RWPE2 (cell line): ENCODE results near the gene MAP3K15.
"Not testable (repeated sequence)": the region's sequence is repeated elsewhere in the genome, so short reads cannot be mapped to it uniquely, and the experiment has no call there.

Source experiments
- ATAC-seq: fragments of 200-7000 bp; cut with Tn5 transposase; 3 replicates; pipeline ENCODE4 v1.9.1; 2021; ENCODE audit warnings: low read depth
- DNase-seq: peaks from one replicate; pipeline ENCODE4 v3.0.0-alpha.2; 2020; ENCODE audit warnings: low spot score
- H3K27ac ChIP-seq: fragments of 450-650 bp; 2 replicates; pipeline ENCODE4 v1.5.1; 2017; ENCODE audit warnings: mild to moderate bottlenecking; ENCODE audit not compliant: poor library complexity, severe bottlenecking
- H3K27me3 ChIP-seq: fragments of 250-450 bp; sonication (Bioruptor Pico); 2 replicates; pipeline ENCODE4 v1.5.1; 2021; ENCODE audit warnings: mild to moderate bottlenecking, moderate library complexity; ENCODE audit not compliant: insufficient read depth, poor library complexity, severe bottlenecking
- H3K36me3 ChIP-seq: fragments of 250-450 bp; sonication (Bioruptor Pico); 2 replicates; pipeline ENCODE4 v1.5.1; 2020; ENCODE audit warnings: low read depth, mild to moderate bottlenecking, moderate library complexity
- H3K4me1 ChIP-seq: fragments of 250-450 bp; sonication (Bioruptor Pico); 2 replicates; pipeline ENCODE4 v1.5.1; 2021; ENCODE audit warnings: mild to moderate bottlenecking, moderate library complexity; ENCODE audit not compliant: insufficient read depth, poor library complexity, severe bottlenecking
- H3K4me3 ChIP-seq: fragments of 250-450 bp; sonication (Bioruptor Pico); 2 replicates; pipeline ENCODE4 v1.5.1; 2021; ENCODE audit warnings: mild to moderate bottlenecking, moderate library complexity; ENCODE audit not compliant: severe bottlenecking
- H3K9me3 ChIP-seq: fragments of 250-450 bp; sonication (Bioruptor Pico); 2 replicates; pipeline ENCODE4 v1.5.1; 2021; ENCODE audit warnings: mild to moderate bottlenecking, moderate library complexity; ENCODE audit not compliant: severe bottlenecking
- TF ChIP-seq, protein P1 (sequence below): fragments of 450-650 bp; IDR thresholded peaks from one replicate; pipeline ENCODE4 v1.5.1; 2017; ENCODE audit warnings: mild to moderate bottlenecking, moderate library complexity; ENCODE audit not compliant: poor library complexity, severe bottlenecking

The MAP3K15 gene

DNA sequence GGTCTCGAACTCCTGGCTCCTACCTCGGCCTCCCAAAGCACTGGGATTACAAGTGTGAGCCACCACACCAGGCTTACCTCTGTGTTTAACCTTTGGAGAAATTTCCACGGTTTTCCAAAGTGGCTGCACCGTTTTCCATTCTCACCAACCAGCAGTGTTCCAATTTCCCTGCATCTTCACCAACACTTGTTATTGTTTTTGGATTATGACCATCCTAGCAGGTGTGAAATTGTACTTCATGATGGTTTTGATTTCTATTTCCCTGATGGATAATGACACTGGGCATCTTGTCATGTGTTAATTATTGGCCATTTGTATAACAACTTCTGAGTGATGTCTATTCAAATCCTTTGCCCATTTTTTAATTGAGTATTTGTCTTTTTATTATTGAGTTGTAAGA lies 2.7 kb upstream of the MAP3K15 start:
- DNase-seq: no peak
- no peaks in the 10 kb centered on the region for H3K36me3 ChIP-seq
- no peaks in the 10 kb centered on the region for H3K9me3 ChIP-seq
- H3K4me1 ChIP-seq: no peaks in the 10 kb centered on the region
- TF ChIP-seq, protein P1, sequence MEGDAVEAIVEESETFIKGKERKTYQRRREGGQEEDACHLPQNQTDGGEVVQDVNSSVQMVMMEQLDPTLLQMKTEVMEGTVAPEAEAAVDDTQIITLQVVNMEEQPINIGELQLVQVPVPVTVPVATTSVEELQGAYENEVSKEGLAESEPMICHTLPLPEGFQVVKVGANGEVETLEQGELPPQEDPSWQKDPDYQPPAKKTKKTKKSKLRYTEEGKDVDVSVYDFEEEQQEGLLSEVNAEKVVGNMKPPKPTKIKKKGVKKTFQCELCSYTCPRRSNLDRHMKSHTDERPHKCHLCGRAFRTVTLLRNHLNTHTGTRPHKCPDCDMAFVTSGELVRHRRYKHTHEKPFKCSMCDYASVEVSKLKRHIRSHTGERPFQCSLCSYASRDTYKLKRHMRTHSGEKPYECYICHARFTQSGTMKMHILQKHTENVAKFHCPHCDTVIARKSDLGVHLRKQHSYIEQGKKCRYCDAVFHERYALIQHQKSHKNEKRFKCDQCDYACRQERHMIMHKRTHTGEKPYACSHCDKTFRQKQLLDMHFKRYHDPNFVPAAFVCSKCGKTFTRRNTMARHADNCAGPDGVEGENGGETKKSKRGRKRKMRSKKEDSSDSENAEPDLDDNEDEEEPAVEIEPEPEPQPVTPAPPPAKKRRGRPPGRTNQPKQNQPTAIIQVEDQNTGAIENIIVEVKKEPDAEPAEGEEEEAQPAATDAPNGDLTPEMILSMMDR: no peak
- H3K27ac ChIP-seq: no peak overlapping the region
- no peak for ATAC-seq
- no peak overlapping the region for H3K4me3 ChIP-seq
- H3K27me3 ChIP-seq: peaks cover 3% of the 10 kb centered on the region

DNA sequence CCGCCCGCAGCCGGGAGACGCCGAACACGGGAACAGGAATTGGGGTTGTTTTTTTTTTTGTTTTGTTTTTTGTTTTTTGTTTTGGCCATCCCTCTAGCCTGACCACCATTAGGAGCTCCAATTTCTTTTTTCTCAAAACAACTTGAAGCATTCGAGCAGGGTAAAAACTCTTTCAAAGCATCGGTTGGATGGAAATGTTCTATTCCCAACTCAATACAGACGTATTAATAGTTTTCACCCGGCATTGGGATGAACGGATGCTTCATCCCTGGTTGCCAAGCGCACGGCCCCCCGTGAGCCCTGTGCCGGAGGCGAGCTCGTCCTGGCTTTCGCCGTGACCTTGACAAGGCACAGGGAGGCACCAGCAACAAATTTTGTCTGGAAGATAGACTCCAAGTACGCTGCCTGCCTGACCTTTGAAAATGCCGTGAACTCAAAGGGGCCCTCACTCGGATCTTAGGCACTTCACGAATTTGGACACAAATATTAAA lies 352 bp upstream of the MAP3K15 start:
- no peak for ATAC-seq
- Histone ChIP-seq H3K4me3 (no peak overlapping the region), H3K27ac (no peak overlapping the region)

DNA sequence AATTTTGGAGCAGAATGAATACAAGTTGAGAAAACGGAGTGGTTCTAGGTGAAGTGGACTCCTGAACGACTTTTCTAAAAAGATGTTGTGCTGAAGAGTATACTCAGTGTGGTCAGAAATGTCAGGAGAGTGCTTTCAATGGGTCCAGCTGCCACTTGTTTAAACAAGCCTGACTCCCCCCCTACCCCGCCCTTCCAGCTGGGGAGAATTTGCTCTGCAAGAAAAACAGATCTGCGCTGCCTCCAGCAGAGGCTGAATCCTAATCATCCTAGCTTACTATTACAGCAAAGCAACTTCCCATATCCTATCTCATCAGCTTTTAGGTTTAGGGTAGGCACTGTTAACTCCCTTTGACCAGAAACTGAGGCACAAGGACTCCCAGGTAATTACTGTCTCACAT lies 1.9 kb downstream of the MAP3K15 start:
- peak; percentile 38; the same call in 1 of the 3 replicates for ATAC-seq
- Histone ChIP-seq H3K27me3 (peaks cover 3% of the 10 kb centered on the region), H3K36me3 (no peaks in the 10 kb centered on the region), H3K4me3 (no peak overlapping the region), H3K27ac (no peak overlapping the region), H3K4me1 (no peaks in the 10 kb centered on the region), H3K9me3 (no peaks in the 10 kb centered on the region)
- TF ChIP-seq, protein P1: no peak
- DNase-seq: no peak

More for the DNA sequence above, 352 bp upstream of the MAP3K15 start:
- H3K4me1 ChIP-seq: no peaks in the 10 kb centered on the region
- no peaks in the 10 kb centered on the region for H3K9me3 ChIP-seq
- DNase-seq: no peak
- H3K27me3 ChIP-seq: peaks cover 3% of the 10 kb centered on the region
- TF ChIP-seq, protein P1: no peak
- no peaks in the 10 kb centered on the region for H3K36me3 ChIP-seq

DNA sequence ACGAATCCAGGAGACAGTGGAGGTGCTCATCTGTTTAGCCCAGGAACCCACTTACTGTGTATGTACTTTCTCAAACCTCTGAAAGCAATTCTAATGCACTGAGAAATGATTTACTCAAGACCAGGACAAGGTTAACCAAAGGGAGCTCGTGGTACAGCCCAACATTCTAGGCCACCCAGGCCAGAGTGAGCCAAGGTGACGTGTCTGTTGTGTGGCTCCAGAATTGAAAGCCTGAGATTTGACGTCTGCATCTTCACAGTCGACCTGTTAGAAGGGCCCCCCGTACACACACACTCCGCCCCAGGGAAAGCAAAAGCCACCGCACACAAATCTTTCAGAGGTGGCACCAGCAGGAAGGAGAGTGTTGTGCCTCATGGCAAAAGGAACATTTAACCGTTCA lies 2.3 kb downstream of the MAP3K15 start:
- peaks cover 3% of the 10 kb centered on the region for H3K27me3 ChIP-seq
- TF ChIP-seq, protein P1: no peak
- no peaks in the 10 kb centered on the region for H3K4me1 ChIP-seq
- no peaks in the 10 kb centered on the region for H3K9me3 ChIP-seq
- ATAC-seq (no peak), DNase-seq (no peak)
- no peaks in the 10 kb centered on the region for H3K36me3 ChIP-seq
- no peak overlapping the region for H3K4me3 ChIP-seq
- H3K27ac ChIP-seq: no peak overlapping the region

DNA sequence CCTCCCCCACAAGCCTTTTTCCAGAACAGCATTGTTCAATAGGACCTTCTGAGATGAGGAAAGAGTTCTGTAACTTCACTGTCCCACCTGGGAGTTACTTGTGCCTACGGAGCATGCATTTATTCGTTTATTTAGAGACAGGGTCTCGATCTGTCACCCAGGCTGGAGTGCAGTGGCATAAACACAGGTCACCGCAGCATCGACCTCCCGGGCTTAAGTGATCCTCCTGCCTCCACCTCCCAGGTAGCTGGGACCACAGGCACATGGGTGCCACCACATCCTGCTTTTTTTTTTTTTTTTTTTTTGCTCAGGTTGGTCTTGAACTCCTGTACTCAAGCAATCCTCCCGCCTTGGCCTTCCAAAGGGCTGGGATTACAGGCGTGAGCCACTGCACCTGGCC lies 2.9 kb downstream of the MAP3K15 start:
- DNase-seq (no peak), ATAC-seq (no peak)
- H3K4me1 ChIP-seq: no peaks in the 10 kb centered on the region
- H3K27me3 ChIP-seq: peaks cover 3% of the 10 kb centered on the region
- no peak overlapping the region for H3K27ac ChIP-seq
- H3K36me3 ChIP-seq: no peaks in the 10 kb centered on the region
- TF ChIP-seq, protein P1: no peak
- H3K9me3 ChIP-seq: no peaks in the 10 kb centered on the region
- H3K4me3 ChIP-seq: no peak overlapping the region

DNA sequence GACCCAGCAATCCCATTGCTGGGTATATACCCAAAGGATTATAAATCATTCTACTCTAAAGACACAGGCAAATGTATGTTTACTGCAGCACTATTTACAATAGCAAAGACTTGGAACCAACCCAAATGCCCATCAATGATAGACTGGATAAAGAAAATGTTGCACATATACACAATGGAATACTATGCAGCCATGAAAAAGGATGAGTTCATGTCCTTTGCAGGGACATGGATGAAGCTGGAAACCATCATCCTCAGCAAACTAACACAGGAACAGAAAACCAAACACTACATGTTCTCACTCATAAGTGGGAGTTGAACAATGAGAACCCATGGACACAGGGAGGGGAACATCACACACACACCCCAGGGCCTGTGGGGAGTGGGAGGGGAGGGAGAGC lies 3.5 kb downstream of the MAP3K15 start:
- not testable (repeated sequence) for H3K4me1 ChIP-seq, ATAC-seq, H3K9me3 ChIP-seq, H3K27me3 ChIP-seq, H3K27ac ChIP-seq, H3K36me3 ChIP-seq, DNase-seq, H3K4me3 ChIP-seq
